ENCODE results near the gene CYP27B1. TPM values are rescaled to one million over a fixed set of nuclear protein-coding genes. Genes with fewer than 3 reads are reported as not detected.

CYP27B1 gene
- total and polyA plus RNA-seq, 9 of the 15 experiments (the other 6 are each of a cell fraction or from before 2014, with no cell fraction given), result 0.18 to 4.2 (median 1.8) TPM

DNA sequence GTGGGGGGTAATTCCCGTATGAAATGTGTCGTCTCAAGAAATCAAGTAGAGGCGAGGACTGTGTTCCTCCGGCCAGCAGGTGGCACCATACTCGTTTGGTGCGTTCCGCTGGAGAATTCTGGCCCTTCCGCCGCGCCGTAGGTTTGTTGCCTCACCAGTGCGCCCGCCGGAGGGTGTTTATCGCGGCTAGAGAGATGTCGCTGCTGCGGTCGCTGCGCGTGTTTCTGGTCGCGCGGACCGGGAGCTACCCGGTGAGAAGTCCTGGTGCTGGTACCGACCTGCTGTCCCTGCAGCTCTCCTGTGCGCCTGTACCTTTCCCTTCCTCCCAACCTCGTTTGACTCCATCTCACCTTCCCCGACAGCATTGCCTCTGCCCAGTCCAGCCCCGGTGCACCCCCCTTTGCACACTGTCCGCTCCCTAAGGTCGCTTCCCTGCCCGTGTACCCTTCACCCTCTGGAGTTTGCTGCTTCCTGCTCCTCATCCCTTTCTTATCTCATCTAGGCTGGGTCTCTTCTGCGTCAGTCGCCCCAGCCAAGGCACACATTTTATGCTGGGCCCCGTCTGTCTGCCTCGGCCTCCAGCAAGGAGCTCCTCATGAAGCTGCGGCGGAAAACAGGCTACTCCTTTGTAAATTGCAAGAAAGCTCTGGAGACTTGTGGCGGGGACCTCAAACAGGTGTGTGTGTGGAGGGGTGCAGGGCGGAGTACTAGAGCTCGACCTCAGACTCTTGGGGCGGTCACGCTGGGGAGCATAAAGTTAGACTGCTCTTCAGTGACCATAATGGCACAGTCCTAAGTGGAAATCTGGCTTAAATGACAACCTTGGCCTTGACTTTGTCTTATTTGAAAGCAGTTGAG is 16.0 kb upstream of the CYP27B1 start, which contains the start of gene TSFM (continued):
- TF ChIP-seq ATF6 (CRISPR knock-in tag; IDR thresholded peaks at IDR 0.05) (no peak), SP1 (CRISPR knock-in tag; IDR thresholded peaks at IDR 0.05) (peak; percentile 85), E2F5 (CRISPR knock-in tag; IDR thresholded peaks at IDR 0.05) (peak; percentile 84), ZBED1 (IDR thresholded peaks at IDR 0.05) (peak; percentile 65), RHOXF2B (CRISPR knock-in tag; conservative IDR thresholded peaks at IDR 0.05) (no peak), HNRNPLL (IDR thresholded peaks at IDR 0.05; ENCODE audit: low read depth, low read length, poor library complexity, severe bottlenecking) (peak; percentile 66), PCBP1 (IDR thresholded peaks at IDR 0.05; ENCODE audit: low read depth, low read length, poor library complexity, severe bottlenecking) (no peak), CHD4 (IDR thresholded peaks at IDR 0.05; ENCODE audit: insufficient read depth, insufficient replicate concordance, low read depth, low read length, poor library complexity, severe bottlenecking) (no peak), BRF1 (IDR thresholded peaks at IDR 0.05; ENCODE audit: borderline replicate concordance, extremely low read depth, insufficient read length) (no peak), SREBF1 (IDR thresholded peaks at IDR 0.05; ENCODE audit: borderline replicate concordance, low read depth, low read length) (no peak), ELF4 (CRISPR knock-in tag; IDR thresholded peaks at IDR 0.05) (no peak), SIN3B (IDR thresholded peaks at IDR 0.05; ENCODE audit: low read depth) (peak; percentile 96), HDGF (IDR thresholded peaks at IDR 0.05) (no peak), FOXK1 (CRISPR knock-in tag; IDR thresholded peaks at IDR 0.05; ENCODE audit: borderline replicate concordance) (0 out of 2 replicates have a peak, but pooled peaks have one; percentile 79), SNRNP70 (optimal IDR thresholded peaks at IDR 0.05; ENCODE audit: low read depth, low read length) (no peak), ARNT (IDR thresholded peaks at IDR 0.05) (peak in 1 of 2 experiments; percentile 67; a peak in 1 of 4 replicates), NCOR1 (IDR thresholded peaks at IDR 0.05) (peak; percentile 56), ZNF124 (CRISPR knock-in tag; IDR thresholded peaks at IDR 0.05) (no peak), ESRRA (IDR thresholded peaks at IDR 0.05; ENCODE audit: borderline replicate concordance, low read depth) (peak; percentile 89)
- TF ChIP-seq, protein P1, sequence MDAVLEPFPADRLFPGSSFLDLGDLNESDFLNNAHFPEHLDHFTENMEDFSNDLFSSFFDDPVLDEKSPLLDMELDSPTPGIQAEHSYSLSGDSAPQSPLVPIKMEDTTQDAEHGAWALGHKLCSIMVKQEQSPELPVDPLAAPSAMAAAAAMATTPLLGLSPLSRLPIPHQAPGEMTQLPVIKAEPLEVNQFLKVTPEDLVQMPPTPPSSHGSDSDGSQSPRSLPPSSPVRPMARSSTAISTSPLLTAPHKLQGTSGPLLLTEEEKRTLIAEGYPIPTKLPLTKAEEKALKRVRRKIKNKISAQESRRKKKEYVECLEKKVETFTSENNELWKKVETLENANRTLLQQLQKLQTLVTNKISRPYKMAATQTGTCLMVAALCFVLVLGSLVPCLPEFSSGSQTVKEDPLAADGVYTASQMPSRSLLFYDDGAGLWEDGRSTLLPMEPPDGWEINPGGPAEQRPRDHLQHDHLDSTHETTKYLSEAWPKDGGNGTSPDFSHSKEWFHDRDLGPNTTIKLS (IDR thresholded peaks at IDR 0.05; ENCODE audit: borderline replicate concordance, low read depth), result peak; percentile 67; the same call in 1 of the 2 replicates
- TF ChIP-seq, protein P2, sequence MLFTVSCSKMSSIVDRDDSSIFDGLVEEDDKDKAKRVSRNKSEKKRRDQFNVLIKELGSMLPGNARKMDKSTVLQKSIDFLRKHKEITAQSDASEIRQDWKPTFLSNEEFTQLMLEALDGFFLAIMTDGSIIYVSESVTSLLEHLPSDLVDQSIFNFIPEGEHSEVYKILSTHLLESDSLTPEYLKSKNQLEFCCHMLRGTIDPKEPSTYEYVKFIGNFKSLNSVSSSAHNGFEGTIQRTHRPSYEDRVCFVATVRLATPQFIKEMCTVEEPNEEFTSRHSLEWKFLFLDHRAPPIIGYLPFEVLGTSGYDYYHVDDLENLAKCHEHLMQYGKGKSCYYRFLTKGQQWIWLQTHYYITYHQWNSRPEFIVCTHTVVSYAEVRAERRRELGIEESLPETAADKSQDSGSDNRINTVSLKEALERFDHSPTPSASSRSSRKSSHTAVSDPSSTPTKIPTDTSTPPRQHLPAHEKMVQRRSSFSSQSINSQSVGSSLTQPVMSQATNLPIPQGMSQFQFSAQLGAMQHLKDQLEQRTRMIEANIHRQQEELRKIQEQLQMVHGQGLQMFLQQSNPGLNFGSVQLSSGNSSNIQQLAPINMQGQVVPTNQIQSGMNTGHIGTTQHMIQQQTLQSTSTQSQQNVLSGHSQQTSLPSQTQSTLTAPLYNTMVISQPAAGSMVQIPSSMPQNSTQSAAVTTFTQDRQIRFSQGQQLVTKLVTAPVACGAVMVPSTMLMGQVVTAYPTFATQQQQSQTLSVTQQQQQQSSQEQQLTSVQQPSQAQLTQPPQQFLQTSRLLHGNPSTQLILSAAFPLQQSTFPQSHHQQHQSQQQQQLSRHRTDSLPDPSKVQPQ (CRISPR knock-in tag; IDR thresholded peaks at IDR 0.05; ENCODE audit: borderline replicate concordance), result no peak
